ENCODE data around the gene SH2B2.
A peak's percentile ranks its signal among the peaks of the same experiment; 100 is the strongest.

Gene SH2B2

DNA sequence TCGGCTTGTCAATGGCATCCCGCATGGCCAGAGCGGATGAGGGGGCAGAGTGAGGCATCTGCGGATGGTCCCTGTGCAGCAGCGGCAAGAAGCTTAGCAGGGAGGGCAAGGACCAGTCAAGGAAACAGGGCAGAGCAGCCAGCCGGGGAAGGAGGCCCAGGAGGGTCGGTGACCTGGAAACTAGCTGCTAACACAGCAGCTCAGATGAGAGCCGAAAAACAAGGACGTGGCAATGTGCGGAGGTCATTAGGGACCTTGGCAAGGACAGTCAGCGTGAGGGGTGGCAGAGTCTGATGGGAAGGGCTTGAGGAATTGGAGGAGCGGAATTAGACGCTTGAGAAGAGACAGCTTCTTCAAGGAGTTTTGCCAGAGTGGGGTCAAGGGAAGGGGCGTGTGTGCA, 20.1 kb upstream of the SH2B2 start:
- DNase-seq (ENCODE audit: low read depth), result no peak

DNA sequence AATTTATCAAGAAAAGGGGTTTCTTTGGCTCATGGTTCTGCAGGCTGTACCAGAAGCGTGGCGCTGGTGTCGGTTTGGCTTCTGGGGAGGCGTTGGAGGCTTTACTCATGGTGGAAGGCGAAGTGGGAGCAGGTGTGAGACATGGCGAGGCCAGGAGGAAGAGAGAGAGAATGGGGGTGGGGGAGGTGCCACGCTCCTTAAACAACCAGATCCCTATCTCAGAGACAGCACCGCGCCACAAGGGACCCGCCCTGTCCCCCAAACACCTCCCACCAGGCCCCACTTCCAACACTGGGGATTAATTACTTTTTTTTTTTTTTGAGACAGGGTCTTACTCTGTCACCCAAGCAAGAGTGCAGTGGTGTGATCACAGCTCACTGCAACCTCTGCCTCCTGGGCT, 18.0 kb upstream of the SH2B2 start:
- no peak for DNase-seq (ENCODE audit: low read depth)

DNA sequence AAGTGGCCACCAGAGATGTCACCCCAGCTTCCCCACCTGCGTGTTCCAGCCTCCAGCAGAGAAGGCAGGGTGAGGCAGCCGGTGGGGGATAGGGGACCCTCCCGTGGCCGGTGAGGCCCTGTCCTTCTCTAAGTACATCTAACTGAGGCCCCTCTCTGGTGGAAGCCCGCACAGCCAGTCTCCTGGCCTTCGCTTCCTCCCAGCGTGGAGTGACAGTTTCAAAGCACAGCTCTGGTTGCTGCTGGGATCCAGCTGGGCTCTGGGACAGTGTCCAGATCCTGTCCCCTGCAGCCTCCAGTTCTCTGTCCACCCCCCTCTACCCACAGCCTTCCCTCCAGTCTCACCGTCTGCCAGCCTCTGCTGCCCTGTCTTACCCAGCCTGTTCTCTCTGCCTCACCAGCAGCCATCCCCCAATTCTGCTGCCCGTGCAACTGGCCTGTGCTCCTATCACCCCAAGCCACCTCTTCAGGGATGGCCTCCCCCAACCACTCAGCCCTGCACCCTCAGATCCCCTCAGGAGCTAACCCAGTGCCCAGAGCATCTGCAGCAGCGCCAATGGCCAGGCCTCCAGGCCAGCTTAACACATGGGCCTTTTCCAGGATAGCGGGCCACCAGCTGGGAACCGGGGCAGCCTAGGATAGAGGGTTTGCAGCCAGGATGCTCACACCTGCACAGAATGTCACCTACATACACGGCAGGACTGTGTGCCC, 16.3 kb upstream of the SH2B2 start:
- DNase-seq (ENCODE audit: low read depth), result no peak

DNA sequence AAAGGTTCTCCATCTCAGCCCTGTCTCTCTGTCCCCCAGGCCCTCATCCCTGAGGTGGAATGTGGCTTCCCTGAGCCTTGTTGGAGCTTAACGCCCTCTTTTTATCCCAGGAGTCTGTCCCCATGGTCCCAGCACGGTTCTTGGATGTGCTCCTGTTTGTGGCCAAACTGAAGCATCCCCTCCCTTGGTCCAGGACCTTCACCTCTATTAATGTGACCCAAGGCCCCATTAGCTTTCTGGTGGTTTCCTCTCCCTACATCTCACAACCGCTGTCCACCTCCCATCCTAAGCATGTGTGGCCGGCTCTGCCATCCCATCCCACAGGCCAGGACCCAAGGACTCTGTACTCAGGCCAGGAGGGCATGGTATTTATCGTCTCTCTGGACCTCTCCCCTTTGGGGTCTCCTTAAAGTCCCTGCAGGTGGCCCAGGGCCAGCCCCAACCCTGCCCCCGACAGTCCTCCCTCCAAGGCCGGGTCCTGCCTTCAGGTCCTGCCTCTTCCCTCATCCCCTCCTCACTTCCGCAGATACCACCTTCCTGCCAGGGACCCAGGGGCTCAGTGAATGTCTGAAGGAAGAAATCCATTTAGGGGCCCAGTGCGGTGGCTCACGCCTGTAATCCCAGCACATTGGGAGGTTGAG, 15.4 kb upstream of the SH2B2 start:
- no peak for DNase-seq (ENCODE audit: low read depth)

DNA sequence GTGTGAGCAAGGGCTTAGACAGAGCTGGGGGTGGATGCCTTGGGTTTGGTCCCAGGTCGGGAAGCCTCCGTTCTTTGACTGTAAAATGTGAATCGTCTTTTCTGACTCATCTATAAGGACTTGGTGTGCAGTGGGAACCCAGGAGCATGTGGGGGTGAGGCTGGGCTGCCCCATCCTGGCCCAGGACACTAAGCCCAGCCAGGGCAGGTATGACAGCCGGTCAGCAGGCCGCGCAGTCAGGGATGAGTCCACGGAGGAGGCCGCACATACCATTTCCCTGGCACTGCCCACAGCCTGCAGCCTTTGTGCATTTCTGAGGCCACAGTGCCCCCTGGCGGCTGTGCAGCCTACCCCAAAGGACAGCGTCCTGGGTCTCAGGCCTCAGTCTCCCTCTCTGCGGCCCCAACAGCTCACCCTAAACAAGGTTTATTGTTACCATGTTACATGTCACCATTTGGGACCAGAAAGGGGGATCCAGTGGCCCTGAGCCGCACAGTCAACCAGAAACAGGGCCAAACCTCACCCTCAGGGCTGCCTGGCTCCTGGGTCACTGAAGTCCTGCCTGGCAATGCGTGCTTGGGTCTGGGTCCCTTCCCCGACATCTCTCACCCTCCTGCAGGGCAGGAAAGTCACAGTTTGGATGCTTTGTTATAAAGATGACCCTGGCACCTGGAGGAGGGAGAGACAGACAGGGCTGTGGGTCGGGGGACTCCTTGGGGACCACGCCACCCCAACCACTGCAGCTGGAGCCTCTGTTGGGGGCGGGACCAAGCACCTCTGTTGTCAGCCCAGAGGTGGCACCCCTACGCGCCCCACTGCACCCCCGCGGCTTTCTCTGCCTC, 14.4 kb upstream of the SH2B2 start:
- DNase-seq (ENCODE audit: low read depth), result peak; percentile 80

DNA sequence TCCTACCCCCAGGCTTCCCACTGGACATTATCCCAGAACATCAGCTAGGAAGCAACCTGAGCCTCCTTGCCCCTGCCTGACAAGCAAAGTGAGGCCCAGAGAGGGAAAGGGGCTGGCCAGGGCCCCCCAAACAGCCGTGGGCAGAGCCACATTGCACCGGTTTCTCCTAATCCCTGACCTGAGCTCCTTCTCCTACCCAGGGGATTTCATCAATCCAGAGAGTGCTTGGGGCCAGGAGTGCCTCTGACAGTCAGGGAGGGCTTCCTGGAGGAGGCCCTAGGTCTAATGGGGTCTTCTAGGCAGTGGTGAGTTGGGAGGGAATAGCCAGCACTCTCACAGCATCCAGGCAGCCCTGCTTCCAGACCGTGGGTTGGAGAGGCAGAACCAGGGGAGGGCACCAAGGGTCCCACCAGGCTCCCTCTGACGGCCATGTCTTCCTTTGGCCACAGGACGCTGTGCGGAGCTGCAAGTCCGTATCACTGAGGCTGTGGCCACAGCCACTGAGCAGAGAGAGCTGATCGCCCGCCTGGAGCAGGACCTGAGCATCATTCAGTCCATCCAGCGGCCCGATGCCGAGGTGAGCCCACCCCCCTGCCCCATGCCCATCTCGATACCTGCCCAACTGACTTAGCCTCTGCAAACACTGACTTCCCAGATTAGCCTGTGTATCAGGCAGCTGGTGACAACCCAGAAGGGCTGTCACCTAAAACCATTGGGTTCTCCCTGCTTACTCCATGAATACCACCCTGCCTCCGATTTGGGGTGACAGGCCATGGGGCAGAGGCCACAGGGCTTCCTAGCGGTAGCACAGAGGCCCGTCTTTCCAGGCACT, 13.5 kb upstream of the SH2B2 start:
- DNase-seq (ENCODE audit: low read depth), result no peak

DNA sequence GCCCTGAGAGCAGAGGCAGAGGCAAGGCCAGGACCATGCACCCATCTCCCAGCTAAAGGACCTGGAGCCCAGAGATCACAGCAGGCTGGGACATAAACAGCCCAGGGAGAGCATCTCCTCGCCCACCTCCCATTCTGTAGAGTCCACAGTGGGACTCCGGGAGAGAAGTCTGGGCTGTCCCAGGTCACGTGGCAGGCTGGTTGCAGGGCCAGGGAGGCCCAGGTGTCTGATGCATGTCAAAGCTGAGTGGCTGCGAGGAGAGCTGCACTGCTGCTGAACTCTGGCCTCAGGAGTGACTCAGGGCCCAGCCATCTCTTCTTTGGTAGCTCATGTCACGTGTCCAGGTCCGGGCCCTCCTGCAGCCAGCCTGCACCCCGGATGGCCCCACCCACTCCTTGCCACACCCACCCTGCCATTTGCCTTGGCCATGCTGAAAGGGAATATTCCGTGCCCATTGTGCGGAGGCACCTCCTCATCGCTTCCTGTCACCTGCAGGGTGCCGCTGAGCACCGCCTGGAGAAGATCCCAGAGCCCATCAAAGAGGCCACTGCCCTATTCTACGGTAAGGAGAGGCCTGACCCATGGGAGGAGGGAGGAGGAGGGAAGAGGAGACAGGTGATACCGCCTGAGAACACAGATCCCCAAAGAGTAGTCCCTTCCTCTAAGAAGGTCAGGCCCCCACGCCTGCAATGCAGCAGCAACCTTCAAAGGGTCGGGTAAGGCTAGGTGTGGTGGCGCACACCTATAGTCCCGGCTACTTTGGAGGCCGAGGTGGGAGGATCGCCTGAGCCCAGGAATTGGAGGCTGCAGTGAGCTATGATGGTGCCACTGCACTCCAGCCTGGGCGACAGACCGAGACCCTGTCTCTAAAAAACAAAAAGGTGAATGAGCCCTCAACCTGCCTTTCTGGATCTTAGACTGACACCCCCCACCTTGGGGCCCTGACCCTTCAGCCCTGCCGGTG, 12.6 kb upstream of the SH2B2 start:
- no peak for DNase-seq (ENCODE audit: low read depth)

DNA sequence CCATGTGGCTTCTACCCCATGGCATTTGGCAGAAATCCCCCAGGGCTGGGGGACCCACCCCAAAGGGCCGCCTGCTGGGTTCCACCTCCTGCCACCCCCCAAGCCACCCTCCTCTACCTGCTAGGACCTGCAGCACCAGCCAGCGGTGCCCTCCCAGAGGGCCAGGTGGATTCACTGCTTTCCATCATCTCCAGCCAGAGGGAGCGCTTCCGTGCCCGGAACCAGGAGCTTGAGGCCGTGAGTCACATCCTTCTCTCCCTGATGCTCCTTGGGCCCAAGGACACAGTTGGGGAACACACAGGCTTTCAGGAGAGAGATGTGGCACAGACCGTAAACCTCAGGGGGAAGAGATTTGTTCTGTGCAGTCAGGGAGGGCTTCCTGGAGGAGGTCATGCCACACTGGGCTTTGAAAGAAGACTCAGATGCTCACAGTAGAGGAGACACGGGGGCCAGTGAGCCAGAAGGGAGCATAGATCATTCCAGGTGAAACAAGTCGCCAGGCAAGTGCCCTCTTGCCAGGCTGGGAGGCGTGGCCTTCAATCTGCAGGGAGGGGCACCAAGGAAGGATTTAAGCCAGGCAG, 11.5 kb upstream of the SH2B2 start:
- DNase-seq (ENCODE audit: low read depth), result peak; percentile 18

DNA sequence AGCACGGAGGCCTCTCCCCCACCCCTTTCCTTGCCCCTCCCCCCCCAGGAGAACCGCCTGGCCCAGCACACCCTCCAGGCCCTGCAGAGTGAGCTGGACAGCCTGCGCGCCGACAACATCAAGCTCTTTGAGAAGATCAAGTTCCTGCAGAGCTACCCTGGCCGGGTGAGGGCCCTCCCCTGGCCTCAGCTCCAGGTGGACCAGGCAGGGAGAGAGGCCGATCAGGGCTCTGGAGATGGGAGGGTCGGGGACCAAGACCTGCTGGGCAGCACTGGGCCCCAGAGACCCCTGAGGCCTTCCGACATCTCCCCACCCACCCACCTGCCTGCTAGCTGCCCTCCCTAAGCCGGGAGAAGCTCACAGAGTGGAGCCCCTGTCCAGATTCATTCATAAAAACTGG, 8.8 kb upstream of the SH2B2 start:
- DNase-seq (ENCODE audit: low read depth), result no peak

DNA sequence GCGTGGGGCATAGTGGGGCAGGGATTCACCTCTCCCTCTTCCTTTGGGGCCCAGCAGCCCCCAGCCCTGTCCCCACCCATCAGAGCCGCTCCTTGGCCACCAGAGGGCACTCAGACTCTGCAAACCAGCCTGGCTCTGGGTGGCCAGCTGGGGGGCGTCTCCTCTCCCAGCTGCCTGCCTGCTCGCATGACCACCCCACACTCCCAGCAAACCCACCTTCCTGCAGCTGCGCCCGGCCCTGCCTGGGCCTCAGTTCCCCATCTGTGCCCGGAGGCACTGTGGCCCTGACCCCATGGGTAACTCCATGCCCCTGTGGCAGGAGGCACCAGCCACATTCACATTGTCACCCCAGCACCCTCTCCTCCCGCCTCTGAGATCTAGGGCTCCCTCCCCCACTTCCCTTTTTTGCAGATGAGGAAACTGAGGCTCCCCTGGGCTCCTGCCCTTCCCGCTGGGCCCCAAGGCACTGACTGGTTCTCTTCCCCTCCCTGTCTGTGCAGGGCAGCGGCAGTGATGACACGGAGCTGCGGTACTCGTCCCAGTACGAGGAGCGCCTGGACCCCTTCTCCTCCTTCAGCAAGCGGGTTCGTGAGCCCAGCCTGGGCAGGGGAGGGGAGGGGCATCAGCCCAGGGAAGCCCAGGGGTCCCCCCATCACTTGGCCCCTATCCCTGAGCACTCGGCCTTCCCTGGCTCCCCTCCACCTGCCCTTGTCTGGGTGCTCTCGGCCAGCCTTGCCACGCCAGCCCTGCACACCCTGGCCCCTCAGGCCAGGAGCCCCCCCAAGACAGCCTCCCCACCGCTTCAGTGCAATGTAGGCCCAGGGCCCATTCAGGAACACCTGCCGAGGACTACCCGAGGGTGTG, 6.9 kb upstream of the SH2B2 start:
- peak; percentile 67 for DNase-seq (ENCODE audit: low read depth)

DNA sequence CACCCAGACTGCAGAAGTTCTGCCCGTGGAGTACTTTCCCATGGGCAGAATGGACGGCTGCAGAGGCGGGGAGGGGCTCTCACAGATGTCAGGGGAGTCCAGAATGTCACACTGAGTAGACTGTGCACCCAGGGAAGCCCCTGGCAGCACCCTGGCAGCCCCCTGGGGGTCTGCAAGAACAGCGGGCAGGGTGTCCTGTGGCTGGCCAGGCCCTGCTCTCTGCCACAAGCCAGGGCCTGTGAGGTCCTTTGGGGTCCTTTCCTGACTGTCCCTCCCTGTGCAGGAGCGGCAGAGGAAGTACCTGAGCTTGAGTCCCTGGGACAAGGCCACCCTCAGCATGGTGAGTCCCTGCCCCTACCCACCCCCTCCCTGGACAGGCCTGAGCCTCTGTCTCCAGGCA, 6.1 kb upstream of the SH2B2 start:
- DNase-seq (ENCODE audit: low read depth), result no peak

DNA sequence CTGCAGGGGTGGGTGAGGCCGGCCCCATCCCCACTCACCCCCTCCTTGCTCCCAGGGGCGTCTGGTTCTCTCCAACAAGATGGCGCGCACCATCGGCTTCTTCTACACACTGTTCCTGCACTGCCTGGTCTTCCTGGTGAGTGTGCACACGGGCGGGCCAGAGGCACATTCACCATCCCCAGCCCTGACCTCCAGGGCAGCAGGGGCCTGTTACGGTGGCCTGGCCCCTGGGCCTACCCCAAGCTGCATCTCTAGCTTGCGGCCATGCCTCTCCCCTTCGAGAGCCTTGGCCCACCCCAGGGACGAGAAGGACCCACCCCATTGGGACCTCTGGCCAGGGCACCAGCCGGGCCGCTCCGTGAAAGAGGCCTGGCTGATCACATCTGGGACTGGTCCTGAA, 4.9 kb upstream of the SH2B2 start:
- DNase-seq (ENCODE audit: low read depth), result no peak

DNA sequence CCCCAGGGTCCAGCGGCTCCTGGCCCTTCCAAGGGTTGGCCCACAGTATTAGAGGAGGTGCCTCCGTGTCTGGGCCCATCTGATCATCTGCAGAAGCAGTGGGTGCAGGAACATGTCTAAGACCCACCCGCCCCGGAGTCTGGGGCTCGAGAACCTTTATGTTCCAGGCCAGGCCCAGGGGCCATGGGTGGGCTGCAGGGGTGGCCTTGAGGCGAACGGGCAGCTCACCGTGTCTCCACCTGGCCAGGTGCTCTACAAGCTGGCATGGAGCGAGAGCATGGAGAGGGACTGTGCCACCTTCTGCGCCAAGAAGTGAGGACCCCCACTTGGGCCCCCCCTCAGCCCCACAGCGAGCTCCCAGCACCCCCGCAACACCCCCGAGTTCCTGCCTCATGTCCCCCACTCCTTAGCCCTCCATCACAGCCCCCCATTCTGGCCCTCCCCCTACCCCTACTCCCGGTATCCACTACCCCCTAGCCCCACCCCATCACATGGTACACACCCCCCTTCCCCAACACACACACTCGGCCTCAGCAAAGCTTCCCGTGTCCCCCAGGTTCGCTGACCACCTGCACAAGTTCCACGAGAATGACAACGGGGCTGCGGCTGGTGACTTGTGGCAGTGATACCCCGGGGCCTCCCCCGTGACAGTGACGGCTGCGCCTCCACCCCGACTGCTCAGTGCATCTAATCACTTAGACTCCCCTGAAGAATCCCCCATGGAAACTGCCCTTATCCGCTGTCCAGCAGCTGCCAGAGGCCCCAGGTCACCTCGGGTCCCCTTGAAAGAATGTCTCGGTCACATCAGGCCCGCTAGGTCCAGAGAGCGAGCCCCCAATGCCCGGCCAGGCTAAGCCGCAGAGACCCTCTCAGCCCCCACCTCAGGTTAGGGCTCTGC, 4.0 kb upstream of the SH2B2 start:
- no peak for DNase-seq (ENCODE audit: low read depth)

DNA sequence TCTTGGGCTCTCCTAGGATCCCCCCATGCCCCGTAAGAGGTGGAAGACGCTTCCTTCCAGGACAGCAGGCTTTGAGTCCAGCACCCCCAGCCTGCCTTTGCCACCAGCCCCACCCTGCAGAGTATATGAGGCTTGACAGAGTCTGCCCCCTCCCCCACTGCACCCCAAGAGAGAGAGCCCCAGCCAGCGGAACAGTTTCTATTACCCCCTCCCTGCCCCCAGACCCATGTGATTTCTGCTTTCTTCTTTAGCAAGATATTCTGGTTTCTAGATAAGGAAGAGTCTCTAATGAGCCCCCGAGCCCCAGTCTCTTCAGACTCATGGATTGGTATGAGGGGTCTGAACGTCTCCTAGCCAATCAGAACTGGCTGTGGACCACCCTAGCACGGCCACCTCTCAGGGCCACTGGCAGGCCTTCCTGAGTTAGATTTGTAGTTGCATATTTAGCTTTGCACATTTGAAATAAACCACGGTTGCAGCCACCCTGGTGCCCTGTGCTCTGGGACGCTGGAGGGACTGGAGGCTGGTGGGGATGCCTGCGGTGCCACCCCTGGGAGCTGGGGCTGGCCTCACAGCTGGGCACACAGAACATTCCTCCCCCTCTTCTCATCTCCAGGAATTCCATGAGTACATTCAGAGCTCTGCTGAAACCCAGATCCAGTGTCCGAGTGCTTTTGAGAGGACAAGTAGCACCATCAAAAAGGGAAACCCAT, 3.0 kb upstream of the SH2B2 start:
- no peak for DNase-seq (ENCODE audit: low read depth)

DNA sequence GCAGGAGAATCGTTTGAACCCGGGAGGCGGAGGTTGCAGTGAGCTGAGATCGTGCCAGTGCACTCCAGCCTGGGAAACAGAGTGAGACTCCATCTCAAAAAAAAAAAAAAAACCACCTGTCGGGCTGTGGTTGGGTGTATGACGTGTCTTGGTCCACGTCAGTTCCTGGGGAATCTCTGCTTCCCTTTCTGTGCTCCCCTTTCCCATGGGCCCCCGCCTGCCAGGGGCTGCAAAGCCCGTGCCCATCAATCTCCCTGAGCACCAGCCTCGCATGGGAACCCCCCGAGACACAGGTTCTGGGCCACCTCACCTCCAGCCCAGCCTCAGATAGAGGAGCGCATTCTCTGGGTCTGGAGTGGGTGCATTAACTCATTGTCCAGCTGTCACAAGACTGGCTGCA, 2.3 kb upstream of the SH2B2 start:
- DNase-seq (ENCODE audit: low read depth), result no peak

DNA sequence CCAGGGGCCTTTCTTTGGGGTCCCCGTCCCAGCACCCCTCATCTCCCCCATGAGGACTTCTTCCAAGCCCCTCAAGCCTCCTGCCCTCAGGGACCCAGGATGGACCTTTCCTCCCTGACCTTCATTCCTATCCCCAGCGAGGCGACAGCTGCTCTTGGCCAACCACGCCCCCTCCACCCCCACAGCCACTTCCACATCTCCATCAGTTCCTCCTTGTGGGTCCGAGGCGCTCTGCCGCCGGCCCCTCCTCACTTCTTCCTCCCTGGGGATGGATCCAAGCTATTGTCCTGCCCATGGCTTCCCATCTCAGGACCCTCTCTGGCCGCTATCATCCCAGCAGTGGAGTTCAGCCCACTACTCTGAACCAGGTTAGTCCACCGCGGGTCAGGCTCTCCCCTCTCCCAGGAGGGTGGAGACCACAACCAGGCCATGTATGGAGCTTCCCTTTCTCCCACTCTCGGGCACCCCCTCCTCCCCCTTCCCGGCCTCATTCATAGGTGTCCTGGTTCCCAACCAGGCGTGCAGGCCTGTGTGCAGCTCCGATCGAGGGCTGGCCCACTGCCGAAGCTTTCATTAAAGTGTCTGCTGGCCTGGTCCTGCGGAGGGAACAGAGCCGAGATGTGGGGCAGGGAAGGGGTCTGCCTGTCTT, 1.7 kb upstream of the SH2B2 start:
- no peak for DNase-seq (ENCODE audit: low read depth)

DNA sequence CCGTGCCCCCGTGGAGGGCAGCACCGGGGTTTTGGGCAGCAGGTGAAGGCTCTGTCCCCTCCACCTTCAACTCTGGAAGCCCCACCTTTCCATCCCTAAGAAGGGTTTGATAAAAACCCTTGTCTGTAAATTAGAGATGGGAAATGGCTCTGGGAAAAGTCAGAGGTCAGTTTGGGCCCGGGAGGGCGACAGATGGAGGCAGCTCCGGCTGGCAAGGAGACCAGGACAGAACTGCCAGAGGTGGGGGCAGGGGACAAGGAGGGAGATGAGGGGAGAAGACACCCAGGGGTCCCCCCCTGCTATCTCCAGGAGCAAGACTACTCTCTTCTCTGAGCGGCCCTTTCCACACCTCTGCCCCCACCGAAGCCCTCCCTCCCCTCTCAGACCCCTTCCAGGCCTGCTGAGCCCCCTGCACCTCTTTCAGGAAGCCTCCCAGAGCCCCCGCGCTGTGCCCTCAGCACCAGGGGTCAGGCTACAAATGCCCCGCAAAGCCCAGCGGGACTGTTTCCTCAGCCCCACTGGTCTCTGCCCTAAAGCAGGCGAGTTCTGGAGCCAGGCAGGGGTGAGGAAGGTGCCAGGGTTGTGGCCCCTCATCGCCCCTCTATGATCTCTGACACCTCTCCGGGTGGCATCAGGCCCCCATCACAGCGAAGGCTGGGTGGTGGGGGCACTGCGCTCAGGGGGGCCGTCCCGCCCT, 980 bp upstream of the SH2B2 start:
- DNase-seq (ENCODE audit: low read depth), result no peak
